Esophagus muscularis mucosa (tissue), 4 donors: ENCODE measurements around the gene PLEKHM2. TPM values are rescaled to one million over a fixed set of nuclear protein-coding genes. Genes with fewer than 3 reads are reported as not detected.

Experiments used
- DNase-seq: peaks from one replicate; pipeline ENCODE4 v3.0.0-alpha.2; 2017; ENCODE audit errors: extremely low spot score
- H3K27ac ChIP-seq, 4 donors: fragments of 200-600 bp; sonication (generic); replicated peaks in 1 of 4; 1 replicate in 3 of 4; 2 replicates in 1 of 4; pipeline ENCODE4 v1.5.1; 2016 to 2019; ENCODE audit warnings: mild to moderate bottlenecking in 1 of 4
- H3K27me3 ChIP-seq, 4 donors: fragments of 200-600 bp; sonication (generic); one replicate each; pipeline versions ENCODE4 v1.5.1 to v1.6.0; 2016 to 2019
- H3K36me3 ChIP-seq, 4 donors: fragments of 200-600 bp; sonication (generic); one replicate each; pipeline ENCODE4 v1.5.1; 2016 to 2019
- H3K4me1 ChIP-seq, 4 donors: fragments of 200-600 bp; sonication (generic); one replicate each; pipeline ENCODE4 v1.5.1; 2016 to 2019
- H3K4me3 ChIP-seq, 4 donors: fragments of 200-600 bp; sonication (generic); 1 replicate in 2 of 4; 2 replicates in 2 of 4; pipeline ENCODE4 v1.5.1; 2016 to 2019; ENCODE audit warnings: mild to moderate bottlenecking in 4 of 4, moderate library complexity in 1 of 4
- H3K9me3 ChIP-seq, 4 donors: fragments of 200-600 bp; sonication (generic); 1 replicate in 3 of 4; 2 replicates in 1 of 4; pipeline ENCODE4 v1.5.1; 2016 to 2019
- CTCF ChIP-seq, 3 experiments: fragments of 200-600 bp in 2 of 3; fragments of 450-650 bp in 1 of 3; sonication (generic) in 2 of 3; IDR thresholded peaks; one replicate each; pipeline ENCODE4 v1.5.1; 2017 to 2019; ENCODE audit warnings: antibody characterized with exemption in 3 of 3, mild to moderate bottlenecking in 2 of 3, moderate library complexity in 1 of 3
- EP300 ChIP-seq: sonication (generic); formaldehyde crosslinking; IDR thresholded peaks from one replicate; pipeline ENCODE4 v1.6.1; 2017; ENCODE audit warnings: antibody characterized with exemption
- POLR2A ChIP-seq: fragments of 450-650 bp; IDR thresholded peaks from one replicate; pipeline ENCODE4 v1.6.1; 2017; ENCODE audit warnings: antibody characterized with exemption, moderate library complexity, mild to moderate bottlenecking, low read depth
- POLR2AphosphoS5 ChIP-seq, 2 donors: sonication (generic); formaldehyde crosslinking; IDR thresholded peaks; one replicate each; pipeline ENCODE4 v1.6.1; 2017; ENCODE audit warnings: antibody characterized with exemption in 2 of 2
- WGBS: methylation state at CpG from one replicate; pipeline ENCODE4 v1.1.5; 2018; 5-methylcytosine and 5-hydroxymethylcytosine counted together
- intact Hi-C: fragments of 100-400 bp; cut with DNase I; formaldehyde crosslinking; loops from one replicate; pipeline ENCODE4 v1.15.1; 2023
- total RNA-seq, 4 donors: library from RNA; depleted of rRNA; stranded (reverse); fragments of >200 nt; gene quantifications; one replicate each; pipeline versions ENCODE4 v1.1.0 to v1.2.1, GENCODE V29; 2016

PLEKHM2 gene
- total RNA-seq, 4 donors from 2014 or later: 44.4 to 68.2 (median 55.2) TPM

GRCh38 chr1:15680131-15680530 is 4.0 kb upstream of the PLEKHM2 start:
- H3K9me3 ChIP-seq: no peaks in the 10 kb centered on the region
- H3K27me3 ChIP-seq: no peaks in the 10 kb centered on the region
- DNase-seq: no peak
- intact Hi-C loops: no loop called here
- no peaks in the 10 kb centered on the region for H3K36me3 ChIP-seq
- TF ChIP-seq CTCF (IDR thresholded peaks at IDR 0.05) (no peak), EP300 (no peak), POLR2A (no peak), POLR2AphosphoS5 (IDR thresholded peaks at IDR 0.05) (no peak)
- peaks cover 11 to 20% (median 15%) of the 10 kb centered on the region in 4 donors for H3K4me1 ChIP-seq
- no peak overlapping the region for H3K4me3 ChIP-seq
- 97% methylated on average over 11 of the region's 11 CpGs for WGBS
- H3K27ac ChIP-seq: peak overlapping the region in 2 of 4 donors; percentile 52 to 62

GRCh38 chr1:15680561-15681348 is 3.4 kb upstream of the PLEKHM2 start:
- TF ChIP-seq POLR2A: no peak
- TF ChIP-seq POLR2AphosphoS5 (IDR thresholded peaks at IDR 0.05): peak; percentile 23 to 36
- H3K27me3 ChIP-seq: no peaks in the 10 kb centered on the region
- DNase-seq: no peak
- peaks cover 15 to 26% (median 20%) of the 10 kb centered on the region in 4 donors for H3K4me1 ChIP-seq
- WGBS: 91% methylated on average over 7 of the region's 7 CpGs
- no peaks in the 10 kb centered on the region for H3K9me3 ChIP-seq
- intact Hi-C loops: no loop called here
- H3K4me3 ChIP-seq: no peak overlapping the region
- no peaks in the 10 kb centered on the region for H3K36me3 ChIP-seq
- peak overlapping the region in 3 of 4 donors; percentile 36 to 62 (median 52) for H3K27ac ChIP-seq

- WGBS: 90% methylated on average over 11 of the region's 12 CpGs
- intact Hi-C loops: no loop called here
- Histone ChIP-seq H3K36me3 (no peaks in the 10 kb centered on the region), H3K4me3 (no peak overlapping the region), H3K4me1 (peaks cover 17 to 35% (median 29%) of the 10 kb centered on the region in 4 donors), H3K9me3 (no peaks in the 10 kb centered on the region), H3K27ac (peak overlapping the region in 3 of 4 donors; percentile 20 to 58 (median 36)), H3K27me3 (no peaks in the 10 kb centered on the region)
- no peak for DNase-seq
- TF ChIP-seq POLR2AphosphoS5 (IDR thresholded peaks at IDR 0.05) (no peak), EP300 (no peak), CTCF (IDR thresholded peaks at IDR 0.05) (no peak), POLR2A (no peak)
These were observed 2.5 kb upstream of the PLEKHM2 start for GRCh38 chr1:15681349-15682292.

- H3K27me3 ChIP-seq: no peaks in the 10 kb centered on the region
- intact Hi-C loops: no loop called here
- peak overlapping the region; percentile 93 to 96 (median 94) for H3K27ac ChIP-seq
- H3K4me1 ChIP-seq: peaks cover 17 to 45% (median 36%) of the 10 kb centered on the region in 4 donors
- WGBS: 89% methylated on average over 4 of the region's 4 CpGs
- H3K9me3 ChIP-seq: no peaks in the 10 kb centered on the region
- no peak overlapping the region for H3K4me3 ChIP-seq
- DNase-seq: no peak
- no peaks in the 10 kb centered on the region for H3K36me3 ChIP-seq
- no peak for TF ChIP-seq POLR2AphosphoS5 (IDR thresholded peaks at IDR 0.05)
- TF ChIP-seq EP300: no peak
- no peak for TF ChIP-seq CTCF (IDR thresholded peaks at IDR 0.05)
- TF ChIP-seq POLR2A: no peak
These were observed 1.2 kb upstream of the PLEKHM2 start for GRCh38 chr1:15682936-15683341.
